Measurements from ENCODE around the gene TMEM218. TPM values are rescaled to one million over a fixed set of nuclear protein-coding genes. Genes with fewer than 3 reads are reported as not detected.

Gene TMEM218
- total RNA-seq, 4 donors from 2014 or later, result 9.9 to 19.9 (median 14.6) TPM

- 69% methylated on average over 4 of the region's 4 CpGs for WGBS
- H3K4me1 ChIP-seq, result no peaks in the 10 kb centered on the region
These were observed 6.0 kb upstream of the TMEM218 start for GRCh38 chr11:125117429-125117828.

DNA sequence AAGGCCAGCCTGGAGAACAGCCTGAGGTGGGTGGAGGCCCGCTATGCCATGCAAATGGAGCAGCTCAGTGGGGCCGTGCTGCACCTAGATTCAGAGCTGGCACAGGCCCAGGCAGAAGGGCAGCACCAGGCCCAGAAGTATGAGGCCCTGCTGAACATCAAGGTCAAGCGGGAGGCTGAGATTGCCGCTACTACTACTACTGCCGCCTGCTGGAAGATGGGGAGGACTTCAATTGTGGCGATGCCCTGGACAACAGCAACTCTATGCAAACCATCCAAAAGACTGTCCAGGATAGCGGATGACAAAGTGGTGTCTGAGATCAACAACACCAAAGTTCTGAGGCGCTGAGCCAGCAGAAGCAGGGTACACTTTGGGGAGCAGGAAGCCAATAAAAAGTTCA is 3.1 kb upstream of the TMEM218 start:
- WGBS, result 74% methylated on average over 6 of the region's 8 CpGs
- no peak for DNase-seq (ENCODE audit: low spot score in 2 of 2)
- H3K4me1 ChIP-seq, result peaks cover 8% of the 10 kb centered on the region
- H3K4me3 ChIP-seq, result no peak overlapping the region
- H3K36me3 ChIP-seq, result no peaks in the 10 kb centered on the region
- H3K9me3 ChIP-seq, result no peaks in the 10 kb centered on the region
- TF ChIP-seq CTCF (IDR thresholded peaks at IDR 0.05) (no peak), POLR2A (IDR thresholded peaks at IDR 0.05) (no peak), POLR2AphosphoS5 (IDR thresholded peaks at IDR 0.05) (no peak), EP300 (IDR thresholded peaks at IDR 0.05) (no peak)
- no peak overlapping the region for H3K27ac ChIP-seq
- H3K27me3 ChIP-seq, result peaks cover 15% of the 10 kb centered on the region

More at GRCh38 chr11:125117429-125117828, 6.0 kb upstream of the TMEM218 start:
- Histone ChIP-seq H3K36me3 (no peaks in the 10 kb centered on the region), H3K4me3 (no peak overlapping the region), H3K9me3 (no peaks in the 10 kb centered on the region), H3K27ac (no peak overlapping the region), H3K27me3 (peaks cover 15% of the 10 kb centered on the region)
- TF ChIP-seq POLR2A (IDR thresholded peaks at IDR 0.05) (no peak), EP300 (IDR thresholded peaks at IDR 0.05) (no peak), CTCF (IDR thresholded peaks at IDR 0.05) (no peak), POLR2AphosphoS5 (IDR thresholded peaks at IDR 0.05) (no peak)
- DNase-seq (ENCODE audit: low spot score in 2 of 2), result no peak

- no peak for TF ChIP-seq POLR2AphosphoS5 (IDR thresholded peaks at IDR 0.05)
- no peak for TF ChIP-seq EP300 (IDR thresholded peaks at IDR 0.05)
- no peak for TF ChIP-seq CTCF (IDR thresholded peaks at IDR 0.05)
- no peak for TF ChIP-seq POLR2A (IDR thresholded peaks at IDR 0.05)
- H3K27me3 ChIP-seq, result no peaks in the 10 kb centered on the region
- peak overlapping the region; percentile 89 for H3K4me3 ChIP-seq
- H3K4me1 ChIP-seq, result peaks cover 8% of the 10 kb centered on the region
- no peaks in the 10 kb centered on the region for H3K9me3 ChIP-seq
- 80% methylated on average over 9 of the region's 9 CpGs for WGBS
- DNase-seq (ENCODE audit: low spot score in 2 of 2), result no peak
- no peaks in the 10 kb centered on the region for H3K36me3 ChIP-seq
- H3K27ac ChIP-seq, result no peak overlapping the region
These were observed 780 bp upstream of the TMEM218 start for GRCh38 chr11:125112208-125112604.

- 2% methylated on average over 9 of the region's 9 CpGs for WGBS
- TF ChIP-seq POLR2A (IDR thresholded peaks at IDR 0.05), result no peak
- TF ChIP-seq CTCF (IDR thresholded peaks at IDR 0.05), result no peak
- no peak for TF ChIP-seq POLR2AphosphoS5 (IDR thresholded peaks at IDR 0.05)
- TF ChIP-seq EP300 (IDR thresholded peaks at IDR 0.05), result no peak
- Histone ChIP-seq H3K4me3 (peak overlapping the region; percentile 89), H3K27ac (peak overlapping the region; percentile 66), H3K4me1 (peaks cover 8% of the 10 kb centered on the region), H3K27me3 (no peaks in the 10 kb centered on the region), H3K9me3 (no peaks in the 10 kb centered on the region), H3K36me3 (no peaks in the 10 kb centered on the region)
- DNase-seq (ENCODE audit: low spot score in 2 of 2), result no peak
These were observed 454 bp downstream of the TMEM218 start for GRCh38 chr11:125111001-125111342.

GRCh38 chr11:125110506-125110905 is 920 bp downstream of the TMEM218 start:
- no peaks in the 10 kb centered on the region for H3K27me3 ChIP-seq
- no peak for DNase-seq (ENCODE audit: low spot score in 2 of 2)
- H3K27ac ChIP-seq, result no peak overlapping the region
- H3K4me3 ChIP-seq, result peak overlapping the region; percentile 89
- TF ChIP-seq POLR2AphosphoS5 (IDR thresholded peaks at IDR 0.05) (no peak), POLR2A (IDR thresholded peaks at IDR 0.05) (no peak), EP300 (IDR thresholded peaks at IDR 0.05) (no peak), CTCF (IDR thresholded peaks at IDR 0.05) (no peak)
- no peaks in the 10 kb centered on the region for H3K36me3 ChIP-seq
- peaks cover 8% of the 10 kb centered on the region for H3K4me1 ChIP-seq
- no peaks in the 10 kb centered on the region for H3K9me3 ChIP-seq
- WGBS, result 56% methylated on average over 4 of the region's 4 CpGs

Data from suprapubic skin (tissue), 4 donors.